ENCODE results near the gene DNAJC25. TPM values are rescaled to one million over a fixed set of nuclear protein-coding genes. Genes with fewer than 3 reads are reported as not detected.

Gene DNAJC25
- total RNA-seq, 1 experiment from 2014 or later, result 7.9 TPM

- no peak for TF ChIP-seq EZH2 (IDR thresholded peaks at IDR 0.05; ENCODE audit: low read depth)
- no TSS peak for BruUV-seq (replicated peaks)
- Histone ChIP-seq H2AFZ (no peak overlapping the region), H3K4me1 (replicated peaks; ENCODE audit: insufficient read depth) (no peaks in the 10 kb centered on the region), H4K20me1 (ENCODE audit: insufficient read depth) (no peaks in the 10 kb centered on the region), H3K27ac (no peak overlapping the region), H3K4me2 (no peak overlapping the region), H3K9me2 (ENCODE audit: insufficient read depth) (no peaks in the 10 kb centered on the region), H3K79me2 (ENCODE audit: low read depth) (no peaks in the 10 kb centered on the region), H3K4me3 (no peak overlapping the region), H3F3A (ENCODE audit: insufficient read depth, low read depth) (0 out of 2 replicates have a peak, but pooled peaks cover 6% of the 10 kb centered on the region), H3K27me3 (ENCODE audit: insufficient read depth, low read depth) (no peaks in the 10 kb centered on the region), H3K36me3 (ENCODE audit: low read depth) (no peaks in the 10 kb centered on the region), H3K9me3 (ENCODE audit: insufficient read depth, low read depth) (no peaks in the 10 kb centered on the region)
- no peak for DNase-seq
- CTCF ChIA-PET, result no interaction called here
- intact Hi-C loops (cut with micrococcal nuclease; ENCODE audit: unreplicated experiment), result no loop called here
- POLR2A ChIA-PET (ENCODE audit: unreplicated experiment), result no interaction called here
Measured at GRCh38 chr9:111679199-111679598, 48.1 kb downstream of the DNAJC25 start.

GRCh38 chr9:111683392-111683791, 52.3 kb downstream of the DNAJC25 start:
- H3K36me3 ChIP-seq (ENCODE audit: low read depth), result no peaks in the 10 kb centered on the region
- no peaks in the 10 kb centered on the region for H3K27me3 ChIP-seq (ENCODE audit: insufficient read depth, low read depth)
- no peak overlapping the region for H3K4me2 ChIP-seq
- BruUV-seq (replicated peaks), result no TSS peak
- H3K4me1 ChIP-seq (replicated peaks; ENCODE audit: insufficient read depth), result no peaks in the 10 kb centered on the region
- intact Hi-C loops (cut with micrococcal nuclease; ENCODE audit: unreplicated experiment), result no loop called here
- no peaks in the 10 kb centered on the region for H3K9me2 ChIP-seq (ENCODE audit: insufficient read depth)
- TF ChIP-seq CTCF (conservative IDR thresholded peaks at IDR 0.05), result no peak
- TF ChIP-seq EZH2 (IDR thresholded peaks at IDR 0.05; ENCODE audit: low read depth), result no peak
- H4K20me1 ChIP-seq (ENCODE audit: insufficient read depth), result no peaks in the 10 kb centered on the region
- no peaks in the 10 kb centered on the region for H3K9me3 ChIP-seq (ENCODE audit: insufficient read depth, low read depth)
- H2AFZ ChIP-seq, result no peak overlapping the region
- DNase-seq, result no peak
- 0 out of 2 replicates have a peak, but pooled peaks cover 6% of the 10 kb centered on the region for H3F3A ChIP-seq (ENCODE audit: insufficient read depth, low read depth)
- H3K27ac ChIP-seq, result no peak overlapping the region
- CTCF ChIA-PET, result no interaction called here
- no peak overlapping the region for H3K4me3 ChIP-seq
- no peaks in the 10 kb centered on the region for H3K79me2 ChIP-seq (ENCODE audit: low read depth)
- POLR2A ChIA-PET (ENCODE audit: unreplicated experiment), result no interaction called here

GRCh38 chr9:111691672-111692329, 60.7 kb downstream of the DNAJC25 start:
- intact Hi-C loops (cut with micrococcal nuclease; ENCODE audit: unreplicated experiment), result loop anchor here (1.0 kb wide), 1 partner anchor 94 kb away; no protein-coding TSS in a partner anchor

More at GRCh38 chr9:111691672-111692329, 60.7 kb downstream of the DNAJC25 start:
- Histone ChIP-seq H3K4me2 (no peak overlapping the region), H3K36me3 (ENCODE audit: low read depth) (no peaks in the 10 kb centered on the region), H3K4me1 (replicated peaks; ENCODE audit: insufficient read depth) (no peaks in the 10 kb centered on the region), H3K79me2 (ENCODE audit: low read depth) (no peaks in the 10 kb centered on the region), H3K9me3 (ENCODE audit: insufficient read depth, low read depth) (no peaks in the 10 kb centered on the region), H3K27ac (no peak overlapping the region), H3K4me3 (no peak overlapping the region), H4K20me1 (ENCODE audit: insufficient read depth) (no peaks in the 10 kb centered on the region), H3F3A (ENCODE audit: insufficient read depth, low read depth) (peaks cover 13% of the 10 kb centered on the region; the same call in 1 of the 2 replicates), H2AFZ (no peak overlapping the region), H3K27me3 (ENCODE audit: insufficient read depth, low read depth) (no peaks in the 10 kb centered on the region), H3K9me2 (ENCODE audit: insufficient read depth) (no peaks in the 10 kb centered on the region)
- ChIA-PET CTCF (interaction anchor here (1.2 kb wide), 1 partner anchor 122 kb away, joined by 3 read pairs; no protein-coding TSS in a partner anchor), POLR2A (ENCODE audit: unreplicated experiment) (interaction anchor here (0.6 kb wide), 1 partner anchor 80 kb away, joined by 5 read pairs; no protein-coding TSS in a partner anchor)
- no TSS peak for BruUV-seq (replicated peaks)
- DNase-seq, result peak in 1 of 2 experiments; percentile 45
- TF ChIP-seq EZH2 (IDR thresholded peaks at IDR 0.05; ENCODE audit: low read depth) (no peak), CTCF (conservative IDR thresholded peaks at IDR 0.05) (peak; percentile 63)
